ENCODE measurements around the gene PCDH18.

DNA sequence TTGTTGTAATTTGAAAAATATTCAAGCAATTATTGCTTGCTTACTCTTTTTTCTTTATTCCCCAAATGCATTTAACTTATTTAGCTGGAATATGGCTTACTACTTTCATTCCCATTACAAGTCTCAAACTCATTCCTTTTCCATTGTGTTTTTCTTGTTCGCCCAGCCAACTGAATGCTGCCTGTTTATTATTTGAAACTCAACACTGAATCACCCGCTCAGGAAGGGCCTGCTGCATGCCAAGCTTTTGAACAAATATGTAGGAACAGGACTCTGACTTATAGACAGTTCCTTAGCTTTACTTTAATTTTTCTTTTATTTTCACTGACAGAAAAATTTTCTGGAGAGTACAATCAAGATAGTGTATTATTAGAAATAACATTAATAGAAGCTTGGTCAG, 12.9 kb downstream of the PCDH18 start:
- TF ChIP-seq CTCF (conservative IDR thresholded peaks at IDR 0.05), result no peak
- no peak for TF ChIP-seq ZFX (IDR thresholded peaks at IDR 0.05)
